ENCODE results near the gene CEP120.

DNA sequence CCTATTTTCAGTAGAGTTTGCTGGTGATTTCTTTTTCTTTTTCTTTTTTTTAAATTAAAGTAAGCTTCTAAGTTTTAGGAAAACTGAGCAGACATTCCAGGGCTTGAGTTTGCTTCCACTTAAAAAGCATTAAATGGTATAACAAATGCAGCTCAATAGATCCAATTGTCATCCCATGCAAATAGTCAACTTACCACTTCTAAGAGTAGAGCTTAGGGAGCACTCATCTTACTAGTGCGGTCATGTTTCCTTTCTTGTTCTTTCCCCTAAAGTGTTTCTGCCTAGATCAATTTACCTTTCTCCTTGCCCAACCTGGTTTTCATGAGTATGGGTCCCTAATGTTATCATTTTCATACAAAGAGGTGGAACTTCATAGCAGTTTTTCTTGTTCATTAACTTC lies 13.0 kb upstream of the CEP120 start:
- TF ChIP-seq, protein P1, sequence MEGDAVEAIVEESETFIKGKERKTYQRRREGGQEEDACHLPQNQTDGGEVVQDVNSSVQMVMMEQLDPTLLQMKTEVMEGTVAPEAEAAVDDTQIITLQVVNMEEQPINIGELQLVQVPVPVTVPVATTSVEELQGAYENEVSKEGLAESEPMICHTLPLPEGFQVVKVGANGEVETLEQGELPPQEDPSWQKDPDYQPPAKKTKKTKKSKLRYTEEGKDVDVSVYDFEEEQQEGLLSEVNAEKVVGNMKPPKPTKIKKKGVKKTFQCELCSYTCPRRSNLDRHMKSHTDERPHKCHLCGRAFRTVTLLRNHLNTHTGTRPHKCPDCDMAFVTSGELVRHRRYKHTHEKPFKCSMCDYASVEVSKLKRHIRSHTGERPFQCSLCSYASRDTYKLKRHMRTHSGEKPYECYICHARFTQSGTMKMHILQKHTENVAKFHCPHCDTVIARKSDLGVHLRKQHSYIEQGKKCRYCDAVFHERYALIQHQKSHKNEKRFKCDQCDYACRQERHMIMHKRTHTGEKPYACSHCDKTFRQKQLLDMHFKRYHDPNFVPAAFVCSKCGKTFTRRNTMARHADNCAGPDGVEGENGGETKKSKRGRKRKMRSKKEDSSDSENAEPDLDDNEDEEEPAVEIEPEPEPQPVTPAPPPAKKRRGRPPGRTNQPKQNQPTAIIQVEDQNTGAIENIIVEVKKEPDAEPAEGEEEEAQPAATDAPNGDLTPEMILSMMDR (conservative IDR thresholded peaks at IDR 0.05): no peak
- TF ChIP-seq ZFX (IDR thresholded peaks at IDR 0.05): no peak

Measured in C4-2B (cell line).